Central memory CD4-positive, alpha-beta T cell (primary cell): ENCODE data around the gene EIF4A2.

Experiments used
- DNase-seq: peaks from one replicate; pipeline ENCODE4 v3.0.0; 2022
- total RNA-seq, 3 experiments: gene quantifications; one replicate each; lab custom pipeline; 2026; lab: John Stamatoyannopoulos, UW

The EIF4A2 gene
- 742 to 1,750 (median 859) reads per million in 3 experiments for total RNA-seq

- peak; percentile 93 for DNase-seq
Measured at GRCh38 chr3:186783058-186783730, at the start of gene EIF4A2. Gene EIF4A2 (plus strand): TSS chr3:186783577. CDS start chr3:186783611, 34 bp downstream.

GRCh38 chr3:186742618-186743380, 40.6 kb upstream of the EIF4A2 start:
- no peak for DNase-seq

DNA sequence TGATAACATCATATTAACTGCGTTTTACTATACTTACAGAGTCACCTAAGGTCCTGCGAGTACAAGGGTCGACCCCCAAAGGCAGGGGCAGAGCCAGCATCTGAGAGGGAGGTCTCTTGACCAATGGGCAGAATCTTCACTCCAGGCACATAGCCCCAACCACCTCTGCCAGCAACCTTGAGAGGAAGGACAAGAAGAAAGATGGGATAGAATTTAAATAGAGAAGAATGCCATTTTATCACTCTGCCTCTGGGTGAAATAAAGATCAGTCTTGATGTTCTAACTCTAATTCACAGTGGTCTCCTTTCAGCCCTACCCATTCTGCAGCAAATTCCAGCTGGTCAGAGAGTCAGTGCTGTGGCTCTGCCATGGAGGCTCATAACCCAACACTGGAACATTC, 39.7 kb upstream of the EIF4A2 start:
- no peak for DNase-seq

DNA sequence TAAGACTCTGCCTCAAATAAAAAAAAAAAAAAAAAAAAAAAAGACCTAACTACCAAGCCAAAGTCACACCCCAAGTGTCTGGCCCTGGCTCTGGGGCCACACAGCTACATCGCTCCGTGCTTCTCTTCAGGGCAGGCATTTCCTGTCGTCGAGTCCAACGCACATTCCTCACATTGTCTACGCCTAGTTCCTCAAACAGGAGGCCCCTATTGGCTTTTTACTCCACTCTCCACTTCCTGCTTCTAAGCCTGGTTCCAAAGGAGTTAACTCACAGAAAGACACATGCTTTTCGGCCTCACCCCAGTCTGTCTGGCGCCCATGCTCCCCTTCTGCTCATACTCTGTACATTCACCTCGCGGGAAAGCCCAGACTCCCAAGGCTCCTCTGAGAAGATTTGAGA, 37.4 kb upstream of the EIF4A2 start:
- no peak for DNase-seq

GRCh38 chr3:186750316-186750715, 33.1 kb upstream of the EIF4A2 start:
- no peak for DNase-seq

DNA sequence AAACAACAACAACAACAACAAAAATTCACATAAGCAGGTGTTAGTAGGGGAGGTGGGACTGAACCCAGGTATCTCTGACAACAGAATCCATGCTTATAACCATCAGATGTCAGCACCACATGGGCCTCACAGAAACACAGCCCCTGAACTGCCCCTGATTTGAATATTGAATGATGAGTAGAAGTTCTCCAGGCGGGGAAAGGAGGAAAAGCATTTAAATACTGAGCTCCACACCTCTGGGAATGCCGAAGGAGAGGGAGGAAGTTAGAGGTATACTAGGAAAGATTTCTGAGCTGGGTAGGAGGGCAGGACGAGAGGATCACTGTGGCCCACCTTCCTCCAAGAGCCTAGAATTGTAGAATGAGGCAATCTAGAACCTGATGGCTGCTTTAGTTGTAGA, 31.9 kb upstream of the EIF4A2 start:
- DNase-seq = no peak

GRCh38 chr3:186754006-186754405, 29.4 kb upstream of the EIF4A2 start:
- DNase-seq = no peak

GRCh38 chr3:186754871-186755270, 28.5 kb upstream of the EIF4A2 start:
- DNase-seq = no peak

GRCh38 chr3:186757214-186757613, 26.2 kb upstream of the EIF4A2 start:
- DNase-seq = no peak

DNA sequence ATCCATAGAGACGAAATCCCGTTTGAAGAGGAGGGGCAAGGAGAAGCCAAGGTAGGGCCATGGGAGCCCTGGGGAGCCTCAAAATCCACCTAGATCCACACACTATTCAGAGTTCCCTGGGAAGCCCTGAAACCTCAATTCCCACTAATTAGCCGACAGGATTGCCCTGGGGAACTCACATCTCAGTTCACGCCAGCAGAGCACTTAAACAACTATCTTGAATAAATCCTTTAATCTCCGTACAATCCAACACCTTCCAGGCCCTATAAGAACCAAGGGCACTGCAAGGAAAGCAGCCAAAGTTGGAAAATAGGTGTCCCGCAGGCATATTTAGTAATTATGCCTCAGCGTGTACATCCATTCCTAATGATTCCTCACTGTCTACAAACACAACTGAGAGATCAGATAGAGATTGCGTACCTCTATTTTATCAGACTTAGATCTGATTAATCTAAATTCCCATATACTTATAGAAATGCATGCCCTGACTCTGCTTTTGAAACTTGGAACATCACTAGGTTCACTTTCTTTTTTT, 25.6 kb upstream of the EIF4A2 start:
- DNase-seq = no peak

- no peak for DNase-seq
Measured at GRCh38 chr3:186759231-186759930, 24.0 kb upstream of the EIF4A2 start.

DNA sequence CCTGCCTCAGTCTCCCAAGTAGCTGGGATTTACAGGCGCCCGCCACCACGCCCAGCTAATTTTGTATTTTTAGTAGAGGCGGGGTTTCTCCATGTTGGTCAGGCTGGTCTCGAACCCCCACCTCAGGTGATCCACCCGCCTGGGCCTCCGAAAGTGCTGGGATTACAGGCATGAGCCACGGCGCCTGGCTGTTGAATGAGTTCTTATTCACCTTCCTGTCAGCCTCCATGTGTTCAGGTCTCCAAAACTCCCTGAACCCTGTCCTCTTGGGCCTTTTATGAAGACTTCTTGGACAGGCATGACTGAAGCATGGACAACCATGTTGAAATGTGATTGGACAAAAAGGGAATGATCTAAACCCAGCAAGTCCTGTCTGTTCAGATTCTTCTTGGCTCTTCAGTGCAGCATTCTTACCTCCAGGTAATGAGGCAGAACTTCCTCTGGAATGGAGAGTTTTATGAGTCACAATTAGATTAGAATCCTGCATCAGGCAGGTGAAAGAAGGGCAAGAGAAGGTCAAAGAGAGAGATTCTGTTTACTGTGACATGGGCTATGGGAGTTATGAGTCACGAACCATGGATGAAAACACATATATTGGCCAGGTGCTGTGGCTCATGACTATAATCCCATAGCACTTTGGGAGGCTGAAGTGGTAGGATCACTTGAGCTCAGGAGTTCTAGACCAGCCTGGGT, 23.1 kb upstream of the EIF4A2 start:
- no peak for DNase-seq

GRCh38 chr3:186760897-186761447, 22.4 kb upstream of the EIF4A2 start:
- no peak for DNase-seq

GRCh38 chr3:186772281-186772694, 11.1 kb upstream of the EIF4A2 start:
- DNase-seq = peak; percentile 5

DNA sequence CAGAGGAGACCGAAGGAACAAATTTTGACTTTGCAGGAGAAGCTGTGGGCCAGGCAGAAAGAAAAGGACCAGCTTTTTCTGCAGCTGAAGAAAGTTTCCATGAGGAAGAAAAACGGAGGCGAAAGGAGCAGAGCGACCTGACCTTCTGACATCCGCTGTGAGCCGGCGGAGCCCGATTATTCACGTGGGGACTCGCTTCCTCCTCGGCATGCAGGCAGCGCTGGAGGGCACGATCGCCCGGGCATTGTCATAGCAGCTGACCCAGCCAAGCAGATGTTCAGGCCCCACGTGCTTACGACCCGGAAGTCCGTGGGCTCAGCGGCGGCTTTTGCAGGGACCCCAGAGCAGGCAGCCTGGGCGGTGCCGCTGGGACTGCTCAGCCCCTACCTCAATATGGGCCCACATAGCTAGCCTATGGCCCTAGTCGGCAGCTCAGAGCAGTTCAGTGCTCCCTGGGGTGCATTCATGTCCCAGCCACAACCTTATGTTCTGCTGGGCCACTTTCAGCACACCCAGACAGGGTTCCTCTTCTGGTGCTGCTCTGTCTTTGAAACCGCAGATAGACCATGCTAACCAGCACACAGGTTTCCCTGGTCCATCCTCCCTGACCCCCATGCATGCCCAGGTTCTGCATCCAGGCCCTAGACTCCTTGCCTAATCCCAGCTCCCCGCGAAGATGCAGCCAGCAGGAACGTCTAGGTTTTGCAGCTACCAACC, 10.5 kb upstream of the EIF4A2 start:
- peak; percentile 49 for DNase-seq

GRCh38 chr3:186775999-186776398, 7.4 kb upstream of the EIF4A2 start:
- no peak for DNase-seq

- DNase-seq = no peak
Measured at GRCh38 chr3:186779204-186779603, 4.2 kb upstream of the EIF4A2 start.

DNA sequence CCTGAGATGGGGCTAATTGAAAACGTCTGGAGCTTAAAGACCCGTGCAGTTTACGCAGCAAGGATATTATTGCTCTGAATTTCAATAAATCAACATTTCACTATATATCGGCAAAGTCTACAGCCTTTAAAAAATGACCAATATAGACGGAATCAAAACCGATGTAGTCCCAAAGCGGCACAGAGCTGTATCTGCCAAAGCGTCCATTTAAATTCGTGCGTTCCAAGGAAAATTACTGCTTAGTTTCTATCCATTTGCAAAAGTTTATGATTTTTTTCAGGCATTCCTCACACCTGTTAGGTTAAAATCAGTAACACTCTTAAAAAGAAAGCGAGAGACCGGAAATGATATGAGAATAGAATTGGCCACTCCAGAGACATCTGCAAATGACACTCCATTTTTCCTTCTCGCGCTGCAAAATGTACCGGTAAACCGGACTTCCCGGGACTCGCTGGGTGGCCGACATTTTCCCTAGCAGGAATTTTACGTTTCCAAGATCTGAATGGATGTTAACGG, 777 bp upstream of the EIF4A2 start:
- no peak for DNase-seq

GRCh38 chr3:186783731-186784515, 546 bp downstream of the EIF4A2 start:
- DNase-seq = peak; percentile 81

- no peak for DNase-seq
Measured at GRCh38 chr3:186784820-186785494, 1.6 kb downstream of the EIF4A2 start.
